8988T (cell line): ENCODE measurements around the gene NCOA4.
"Not testable (repeated sequence)": the region's sequence is repeated elsewhere in the genome, so short reads cannot be mapped to it uniquely, and the experiment has no call there.

Experiments used
- DNase-seq: peaks from one replicate; pipeline ENCODE4 v3.0.0; 2011

Gene NCOA4

DNA sequence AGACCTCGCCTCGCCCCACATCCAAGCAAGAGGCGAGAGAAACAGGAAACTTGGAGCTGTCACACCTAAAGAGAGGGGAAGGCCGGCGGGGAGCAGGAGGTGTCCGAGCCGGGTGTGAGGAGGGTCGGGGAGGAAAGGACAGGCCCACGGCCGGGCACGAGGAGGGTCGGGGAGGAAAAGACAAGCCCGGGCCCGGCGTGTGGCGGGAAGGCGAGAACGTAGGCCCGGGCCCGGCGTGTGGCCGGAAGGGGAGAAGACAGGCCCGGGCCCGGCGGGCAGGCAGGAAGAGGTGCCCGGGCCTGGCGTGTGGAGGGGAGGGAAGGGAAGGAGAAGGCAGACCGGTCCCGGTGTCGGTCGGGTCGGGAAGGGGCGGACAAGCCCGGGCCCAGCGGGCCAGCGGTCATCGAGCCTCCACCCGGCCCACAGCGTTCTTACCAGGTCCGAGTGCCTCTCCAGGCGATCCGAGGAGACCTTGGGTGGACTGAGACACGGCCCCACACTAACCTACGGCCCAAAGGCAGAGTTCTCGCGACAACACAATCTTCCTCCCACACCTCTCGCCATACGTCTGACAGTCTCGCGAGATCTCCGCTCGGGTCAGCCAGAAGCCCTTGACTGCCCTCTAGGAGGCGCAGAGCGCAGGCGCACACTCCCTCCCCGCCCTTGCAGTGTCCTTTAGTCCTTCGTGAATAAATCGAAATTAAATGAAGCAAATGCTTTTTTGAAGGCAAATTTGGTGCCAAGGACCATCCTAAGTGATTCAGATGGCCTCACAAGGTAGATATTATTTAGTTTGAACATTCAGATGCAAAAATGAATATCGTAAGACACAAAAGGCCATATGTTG lies at the start of gene NCOA4:
TSS of gene NCOA4 (minus strand) at position 533 of the 847 bp plus-strand sequence. CDS start 13,943 bp downstream, outside the sequence.
- peak; percentile 91 for DNase-seq

- DNase-seq = no peak
Observed at GRCh38 chr10:46079831-46080585, 49.6 kb upstream of the NCOA4 start.

GRCh38 chr10:46077731-46078413 lies 47.4 kb upstream of the NCOA4 start:
- no peak for DNase-seq

DNA sequence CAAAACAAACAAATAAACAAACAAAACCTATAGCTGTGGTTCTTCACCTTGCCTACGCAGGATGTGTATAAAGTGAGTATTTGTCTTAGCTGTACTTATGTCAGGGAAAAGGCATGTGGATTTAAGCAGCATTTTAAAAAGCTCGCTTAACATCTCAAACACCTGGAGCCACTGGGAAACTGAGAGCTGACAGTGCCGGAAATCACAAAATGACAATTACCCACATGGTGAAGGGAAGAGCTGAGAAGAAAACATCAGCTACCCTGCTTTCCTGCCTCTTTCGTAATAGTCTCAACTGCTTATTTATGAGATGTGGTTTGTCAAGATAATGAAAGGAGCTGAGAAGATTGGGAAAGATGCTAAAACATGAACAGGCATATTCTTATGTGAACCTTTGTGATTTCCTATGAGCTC lies 46.7 kb upstream of the NCOA4 start:
- DNase-seq = no peak

- DNase-seq = no peak
Observed at GRCh38 chr10:46075869-46076268, 45.4 kb upstream of the NCOA4 start.

- DNase-seq = no peak
Observed at GRCh38 chr10:46074196-46074946, 43.9 kb upstream of the NCOA4 start.

DNA sequence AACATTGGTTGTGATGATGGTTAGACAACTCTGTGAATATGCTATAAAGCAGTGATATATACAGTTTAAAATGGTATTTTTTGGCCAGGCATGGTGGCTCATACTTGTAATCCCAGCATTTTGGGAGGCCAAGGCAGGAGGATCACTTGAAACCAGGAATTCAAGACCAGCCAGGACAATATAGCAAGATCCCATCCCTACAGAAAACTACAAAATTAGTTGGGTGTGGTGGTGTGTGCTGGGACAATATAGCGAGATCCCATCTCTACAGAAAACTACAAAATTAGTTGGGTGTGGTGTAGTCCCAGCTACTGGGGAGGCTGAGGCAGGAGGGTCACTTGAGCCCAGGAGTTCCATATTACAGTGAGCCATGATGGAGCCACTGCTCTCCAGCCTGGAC lies 43.1 kb upstream of the NCOA4 start:
- no peak for DNase-seq

- no peak for DNase-seq
Observed at GRCh38 chr10:46070749-46071148, 40.3 kb upstream of the NCOA4 start.

DNA sequence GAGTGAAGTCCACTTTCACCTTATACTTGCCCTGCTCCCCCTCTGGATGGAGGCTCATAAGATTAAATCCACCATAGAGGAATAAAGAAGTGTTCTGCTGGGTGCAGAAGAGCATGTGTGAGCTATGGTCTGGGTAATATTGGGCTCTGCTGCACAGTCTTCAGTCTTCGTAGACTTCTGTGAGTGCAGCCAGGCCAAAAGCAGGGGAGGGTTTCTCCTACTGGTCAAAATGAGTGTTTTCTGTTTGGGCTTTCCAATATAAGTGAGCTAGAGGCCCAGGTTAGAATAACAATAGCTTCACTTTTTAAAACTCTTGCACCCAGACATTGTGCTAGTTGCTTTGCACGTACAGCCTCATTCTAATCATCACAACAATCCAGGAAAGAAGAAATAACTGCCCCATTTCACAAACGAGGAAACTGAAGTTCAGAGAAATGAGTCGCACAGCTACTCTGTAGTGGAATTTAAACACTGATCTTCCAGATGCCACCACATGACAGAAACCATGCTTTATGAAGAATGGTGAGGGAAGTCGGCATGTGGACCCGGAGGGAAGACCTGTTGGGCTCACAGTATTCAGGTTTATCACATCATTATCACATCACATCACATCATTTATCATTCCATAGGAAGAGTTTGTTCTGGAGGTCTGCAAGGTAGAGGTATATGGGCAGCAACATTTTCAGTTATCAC lies 39.5 kb upstream of the NCOA4 start:
- DNase-seq = no peak

DNA sequence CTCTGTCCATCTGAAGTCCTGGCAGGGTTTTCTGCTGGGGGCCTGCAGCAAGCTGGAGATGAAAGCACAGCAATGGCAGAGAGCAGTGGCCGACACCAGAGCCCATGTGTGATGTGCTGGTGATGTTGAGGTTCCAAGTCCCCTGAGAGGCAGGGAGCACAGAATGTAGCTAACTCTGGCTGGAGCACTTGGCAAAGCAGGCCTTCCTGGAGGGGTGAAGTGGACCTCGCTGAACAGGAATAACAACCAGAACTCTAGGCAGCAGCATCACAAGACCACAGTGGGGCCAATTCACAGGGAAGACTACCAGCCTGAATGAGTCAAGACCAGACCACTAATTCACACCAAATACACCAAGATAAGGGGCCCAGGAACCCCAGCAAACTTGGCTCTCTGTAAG lies 38.5 kb upstream of the NCOA4 start:
- DNase-seq = no peak

DNA sequence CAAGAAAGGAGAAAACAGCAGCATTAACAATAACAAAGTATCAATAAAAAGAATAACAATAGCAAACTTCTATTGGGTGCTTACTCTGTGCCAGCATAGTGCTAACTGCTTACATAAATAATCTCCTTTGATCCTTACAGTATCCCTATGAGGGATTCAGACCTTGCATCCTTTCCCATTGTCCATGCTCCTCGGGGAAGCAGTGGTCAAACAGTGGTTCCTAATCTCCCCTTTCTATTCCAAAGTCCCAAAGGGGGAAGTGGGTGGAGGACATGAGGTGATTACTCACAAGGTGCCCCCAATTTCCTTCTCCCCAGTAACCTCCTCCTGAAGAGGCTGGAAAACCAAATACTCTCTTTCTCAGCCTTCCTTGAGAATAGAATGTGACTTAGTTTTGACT lies 37.7 kb upstream of the NCOA4 start:
- DNase-seq = no peak

- no peak for DNase-seq
Observed at GRCh38 chr10:46064269-46064817, 33.9 kb upstream of the NCOA4 start.

GRCh38 chr10:46062723-46063428 lies 32.5 kb upstream of the NCOA4 start:
- no peak for DNase-seq

DNA sequence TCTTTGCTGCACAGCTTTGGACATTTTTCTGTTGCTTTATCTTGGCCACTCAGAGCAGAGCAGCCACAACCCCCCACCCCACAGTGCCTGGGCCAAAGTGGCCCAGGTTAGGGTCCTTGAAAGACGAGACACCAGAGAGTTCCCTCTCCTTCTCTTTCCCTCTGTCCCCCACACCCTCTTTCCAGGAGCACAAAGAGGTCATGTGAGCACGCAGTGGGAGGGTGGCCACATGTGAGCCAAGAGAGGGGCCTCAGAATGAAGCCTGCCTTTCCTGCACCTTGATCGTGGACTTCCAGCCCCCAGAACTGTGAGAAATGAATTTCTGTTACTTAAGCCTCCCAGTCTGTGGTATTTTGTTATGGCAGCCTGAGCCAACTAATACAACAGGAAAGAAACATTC lies 30.3 kb upstream of the NCOA4 start:
- DNase-seq = no peak

DNA sequence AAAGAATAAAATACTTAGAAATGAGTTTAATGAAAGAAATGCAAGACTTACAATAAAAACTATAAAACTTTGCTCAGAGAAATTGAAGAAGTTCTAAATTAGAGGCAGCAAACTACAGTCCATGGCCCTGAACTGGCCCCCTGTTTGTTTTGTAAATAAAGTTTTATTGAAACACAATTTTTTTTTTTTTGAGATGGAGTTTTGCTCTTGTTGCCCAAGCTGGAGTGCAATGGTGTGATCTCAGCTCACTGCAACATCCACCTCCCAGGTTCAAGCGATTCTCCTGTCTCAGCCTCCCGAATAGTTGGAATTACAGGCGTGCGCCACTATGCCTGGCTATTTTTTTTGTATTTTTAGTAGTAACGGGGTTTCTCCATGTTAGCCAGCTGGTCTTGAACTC lies 27.5 kb upstream of the NCOA4 start:
- not testable (repeated sequence) for DNase-seq

GRCh38 chr10:46057038-46057437 lies 26.6 kb upstream of the NCOA4 start:
- DNase-seq = no peak

DNA sequence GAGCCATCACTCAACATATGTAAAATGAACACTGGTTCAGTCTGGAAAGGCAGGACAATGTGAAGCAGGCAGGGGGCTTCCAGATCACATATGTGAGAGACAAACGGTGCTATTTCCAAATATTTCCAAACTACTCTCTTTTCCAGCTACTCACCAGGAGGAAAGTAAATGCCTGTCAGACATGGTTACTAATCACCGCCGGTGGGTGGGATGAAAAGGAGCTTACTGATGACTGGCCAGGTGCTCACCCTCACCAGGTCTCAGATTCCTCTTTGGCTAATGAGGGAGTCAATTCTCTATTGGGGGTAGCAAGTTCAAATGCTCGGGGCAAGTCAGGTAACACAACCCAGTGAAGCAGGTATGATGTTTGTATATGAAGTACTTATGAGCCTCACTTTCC lies 25.3 kb upstream of the NCOA4 start:
- no peak for DNase-seq

DNA sequence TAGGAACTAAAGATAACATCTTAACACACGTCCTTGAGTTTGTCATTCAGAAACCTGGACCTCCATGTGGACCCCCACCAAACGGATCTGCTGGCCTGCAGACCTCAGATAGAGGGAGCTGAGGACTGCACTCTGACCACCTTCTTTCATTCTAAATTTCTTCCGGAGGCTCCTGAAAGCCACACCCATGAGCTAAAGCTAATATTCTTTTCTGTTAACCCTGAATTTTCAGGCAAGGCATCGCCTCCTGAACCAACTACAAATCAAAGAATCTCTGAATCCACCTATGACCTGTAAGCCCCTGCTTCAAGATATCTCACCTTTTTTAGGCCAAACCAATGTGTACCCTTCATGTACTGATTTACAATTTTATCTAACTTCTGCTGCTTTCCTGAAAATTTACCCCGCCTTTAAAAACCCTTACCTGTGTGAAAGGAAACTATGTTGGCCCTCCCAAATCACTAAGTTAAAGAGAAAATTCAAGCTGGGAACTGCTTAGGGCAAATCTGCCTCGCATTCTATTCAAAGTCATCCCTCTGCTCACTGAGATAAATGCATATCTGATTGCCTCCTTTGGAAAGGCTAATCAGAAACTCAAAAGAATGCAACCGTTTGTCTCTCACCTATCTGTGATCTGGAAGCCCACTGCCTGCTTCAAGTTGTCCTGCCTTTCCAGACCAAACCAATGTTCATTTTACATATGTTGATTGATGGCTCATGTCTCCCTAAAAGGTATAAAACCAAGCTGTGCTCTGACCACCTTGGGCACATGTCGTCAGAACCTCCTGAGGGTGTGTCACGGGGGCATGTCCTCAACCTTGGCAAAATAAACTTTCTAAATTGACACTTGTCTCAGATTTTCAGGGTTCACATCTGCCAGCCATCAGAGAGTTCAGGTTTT lies 23.4 kb upstream of the NCOA4 start:
- DNase-seq = no peak

DNA sequence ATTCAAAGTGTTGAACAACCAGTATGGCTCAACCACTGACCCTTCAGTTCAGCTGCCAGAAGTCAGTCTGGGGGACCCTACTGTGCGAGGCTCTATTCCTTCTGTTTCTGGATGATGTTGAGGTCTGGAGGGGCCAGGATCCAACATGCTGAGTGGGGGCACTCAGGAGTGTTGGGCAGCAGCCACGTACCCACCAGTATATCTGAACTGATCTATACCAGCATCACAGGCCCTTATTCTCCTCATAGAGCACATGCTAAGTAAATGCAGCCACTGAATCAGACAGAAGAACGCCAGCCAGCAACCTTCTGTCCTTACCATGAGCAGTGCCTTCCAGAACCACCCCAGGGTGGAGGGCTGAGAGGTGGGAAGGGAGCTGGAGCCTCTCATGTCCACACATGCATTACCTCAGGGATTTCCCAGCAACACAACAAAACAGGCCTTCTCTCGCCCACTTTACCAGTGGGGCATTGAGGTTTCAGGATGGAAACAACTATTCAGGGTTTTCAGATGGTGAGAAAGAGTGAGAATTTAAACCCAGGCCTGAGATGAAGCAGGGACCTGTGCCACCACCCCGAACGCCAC lies 22.5 kb upstream of the NCOA4 start:
- no peak for DNase-seq
